Activated naive CD8-positive, alpha-beta T cell treated with anti-CD3 and anti-CD28 coated beads for 36 hours (primary cell): ENCODE data around the gene MORN1. TPM values are rescaled to one million over a fixed set of nuclear protein-coding genes. Genes with fewer than 3 reads are reported as not detected.

Experiments used
- DNase-seq: peaks from one replicate; pipeline ENCODE4 v3.0.0; 2021
- H3K27ac Mint-ChIP-seq: one replicate; pipeline ENCODE4 v1.8.0; 2022; ENCODE audit warnings: mild to moderate bottlenecking, moderate library complexity, mixed read lengths
- H3K27me3 Mint-ChIP-seq: one replicate; pipeline ENCODE4 v1.8.0; 2022; ENCODE audit warnings: mild to moderate bottlenecking, mixed read lengths
- H3K36me3 Mint-ChIP-seq: one replicate; pipeline ENCODE4 v1.8.0; 2021; ENCODE audit warnings: mild to moderate bottlenecking, mixed read lengths
- H3K4me1 Mint-ChIP-seq: one replicate; pipeline ENCODE4 v1.8.0; 2021; ENCODE audit warnings: mixed read lengths
- H3K4me3 Mint-ChIP-seq: one replicate; pipeline ENCODE4 v1.8.0; 2022; ENCODE audit warnings: mild to moderate bottlenecking, moderate library complexity, mixed read lengths
- H3K9me3 Mint-ChIP-seq: one replicate; pipeline ENCODE4 v1.8.0; 2022; ENCODE audit warnings: mixed read lengths
- total RNA-seq, 2 experiments: library from RNA; stranded (reverse); gene quantifications; one replicate each; pipeline ENCODE4 v1.2.3, GENCODE V29; 2021

The MORN1 gene
- total RNA-seq, 2 experiments from 2014 or later = 6.8 to 7.8 TPM

GRCh38 chr1:2350911-2351655 lies 40.3 kb downstream of the MORN1 start:
- no peak for DNase-seq
- H3K27me3 Mint-ChIP-seq = no peaks in the 10 kb centered on the region
- no peaks in the 10 kb centered on the region for H3K4me1 Mint-ChIP-seq
- H3K36me3 Mint-ChIP-seq = no peaks in the 10 kb centered on the region
- H3K4me3 Mint-ChIP-seq = no peak overlapping the region
- H3K9me3 Mint-ChIP-seq = no peaks in the 10 kb centered on the region
- no peak overlapping the region for H3K27ac Mint-ChIP-seq

GRCh38 chr1:2350501-2350900 lies 40.9 kb downstream of the MORN1 start:
- H3K4me1 Mint-ChIP-seq = no peaks in the 10 kb centered on the region
- H3K4me3 Mint-ChIP-seq = no peak overlapping the region
- no peak for DNase-seq
- no peaks in the 10 kb centered on the region for H3K27me3 Mint-ChIP-seq
- no peak overlapping the region for H3K27ac Mint-ChIP-seq
- H3K36me3 Mint-ChIP-seq = no peaks in the 10 kb centered on the region
- no peaks in the 10 kb centered on the region for H3K9me3 Mint-ChIP-seq

- H3K27ac Mint-ChIP-seq = no peak overlapping the region
- H3K4me3 Mint-ChIP-seq = no peak overlapping the region
- no peak for DNase-seq
- no peaks in the 10 kb centered on the region for H3K36me3 Mint-ChIP-seq
- no peaks in the 10 kb centered on the region for H3K9me3 Mint-ChIP-seq
- no peaks in the 10 kb centered on the region for H3K4me1 Mint-ChIP-seq
- H3K27me3 Mint-ChIP-seq = no peaks in the 10 kb centered on the region
Observed at GRCh38 chr1:2349806-2350205, 41.5 kb downstream of the MORN1 start.

GRCh38 chr1:2348346-2349325 lies 42.7 kb downstream of the MORN1 start:
- H3K36me3 Mint-ChIP-seq = no peaks in the 10 kb centered on the region
- H3K4me3 Mint-ChIP-seq = no peak overlapping the region

GRCh38 chr1:2347896-2348295 lies 43.5 kb downstream of the MORN1 start:
- no peaks in the 10 kb centered on the region for H3K4me1 Mint-ChIP-seq
- no peak overlapping the region for H3K4me3 Mint-ChIP-seq
- H3K27ac Mint-ChIP-seq = no peak overlapping the region
- no peak for DNase-seq
- no peaks in the 10 kb centered on the region for H3K27me3 Mint-ChIP-seq
- no peaks in the 10 kb centered on the region for H3K9me3 Mint-ChIP-seq
- H3K36me3 Mint-ChIP-seq = no peaks in the 10 kb centered on the region

More at GRCh38 chr1:2348346-2349325, 42.7 kb downstream of the MORN1 start:
- no peaks in the 10 kb centered on the region for H3K9me3 Mint-ChIP-seq
- no peak for DNase-seq
- no peaks in the 10 kb centered on the region for H3K4me1 Mint-ChIP-seq
- H3K27me3 Mint-ChIP-seq = no peaks in the 10 kb centered on the region
- no peak overlapping the region for H3K27ac Mint-ChIP-seq

GRCh38 chr1:2347409-2347785 lies 44.0 kb downstream of the MORN1 start:
- Mint-ChIP-seq H3K27ac (no peak overlapping the region), H3K4me1 (no peaks in the 10 kb centered on the region), H3K9me3 (no peaks in the 10 kb centered on the region), H3K36me3 (no peaks in the 10 kb centered on the region), H3K4me3 (no peak overlapping the region), H3K27me3 (no peaks in the 10 kb centered on the region)
- DNase-seq = no peak

GRCh38 chr1:2346691-2347408 lies 44.5 kb downstream of the MORN1 start:
- Mint-ChIP-seq H3K27ac (no peak overlapping the region), H3K27me3 (no peaks in the 10 kb centered on the region), H3K4me3 (no peak overlapping the region), H3K36me3 (no peaks in the 10 kb centered on the region), H3K9me3 (no peaks in the 10 kb centered on the region), H3K4me1 (no peaks in the 10 kb centered on the region)
- no peak for DNase-seq

- no peaks in the 10 kb centered on the region for H3K4me1 Mint-ChIP-seq
- H3K9me3 Mint-ChIP-seq = no peaks in the 10 kb centered on the region
- no peak for DNase-seq
- H3K27me3 Mint-ChIP-seq = no peaks in the 10 kb centered on the region
- H3K36me3 Mint-ChIP-seq = no peaks in the 10 kb centered on the region
- no peak overlapping the region for H3K27ac Mint-ChIP-seq
- no peak overlapping the region for H3K4me3 Mint-ChIP-seq
Observed at GRCh38 chr1:2345297-2346075, 45.9 kb downstream of the MORN1 start.

GRCh38 chr1:2344744-2345296 lies 46.5 kb downstream of the MORN1 start:
- H3K36me3 Mint-ChIP-seq = no peaks in the 10 kb centered on the region
- no peak overlapping the region for H3K27ac Mint-ChIP-seq
- H3K27me3 Mint-ChIP-seq = no peaks in the 10 kb centered on the region
- H3K4me1 Mint-ChIP-seq = no peaks in the 10 kb centered on the region
- H3K9me3 Mint-ChIP-seq = no peaks in the 10 kb centered on the region
- no peak overlapping the region for H3K4me3 Mint-ChIP-seq
- DNase-seq = no peak

GRCh38 chr1:2344121-2344681 lies 47.2 kb downstream of the MORN1 start:
- Mint-ChIP-seq H3K36me3 (no peaks in the 10 kb centered on the region), H3K27me3 (no peaks in the 10 kb centered on the region), H3K9me3 (no peaks in the 10 kb centered on the region), H3K4me3 (no peak overlapping the region), H3K27ac (no peak overlapping the region), H3K4me1 (no peaks in the 10 kb centered on the region)
- no peak for DNase-seq

- no peaks in the 10 kb centered on the region for H3K36me3 Mint-ChIP-seq
- no peak for DNase-seq
- H3K4me3 Mint-ChIP-seq = no peak overlapping the region
- H3K4me1 Mint-ChIP-seq = no peaks in the 10 kb centered on the region
- no peak overlapping the region for H3K27ac Mint-ChIP-seq
- H3K9me3 Mint-ChIP-seq = no peaks in the 10 kb centered on the region
- H3K27me3 Mint-ChIP-seq = no peaks in the 10 kb centered on the region
Observed at GRCh38 chr1:2343023-2343935, 48.1 kb downstream of the MORN1 start.

- no peaks in the 10 kb centered on the region for H3K36me3 Mint-ChIP-seq
- H3K4me1 Mint-ChIP-seq = no peaks in the 10 kb centered on the region
- no peak overlapping the region for H3K27ac Mint-ChIP-seq
- no peaks in the 10 kb centered on the region for H3K9me3 Mint-ChIP-seq
- no peak for DNase-seq
- H3K4me3 Mint-ChIP-seq = no peak overlapping the region
- no peaks in the 10 kb centered on the region for H3K27me3 Mint-ChIP-seq
Observed at GRCh38 chr1:2342384-2343022, 48.9 kb downstream of the MORN1 start.
